Hepatocyte (in vitro differentiated cells): ENCODE results near the gene SNX25. TPM values are rescaled to one million over a fixed set of nuclear protein-coding genes. Genes with fewer than 3 reads are reported as not detected.
"Not testable (repeated sequence)": the region's sequence is repeated elsewhere in the genome, so short reads cannot be mapped to it uniquely, and the experiment has no call there.

Source experiments
- DNase-seq: peaks from one replicate; pipeline ENCODE4 v3.0.0-alpha.2; 2016; ENCODE audit warnings: low spot score
- H2AFZ ChIP-seq: fragments of 200-600 bp; sonication (generic); 2 replicates; pipeline ENCODE4 v1.6.0; 2016; ENCODE audit warnings: antibody characterized with exemption, mild to moderate bottlenecking
- H3K27ac ChIP-seq: fragments of 200-600 bp; sonication (generic); 2 replicates; pipeline ENCODE4 v1.5.1; 2016; ENCODE audit warnings: mild to moderate bottlenecking
- H3K27me3 ChIP-seq: fragments of 200-600 bp; sonication (generic); 2 replicates; pipeline ENCODE4 v1.6.1; 2016
- H3K36me3 ChIP-seq: fragments of 200-600 bp; sonication (generic); replicated peaks from 2 replicates; pipeline ENCODE4 v1.5.1; 2016; ENCODE audit warnings: low read depth; ENCODE audit not compliant: insufficient read depth
- H3K4me1 ChIP-seq: fragments of 200-600 bp; sonication (generic); 2 replicates; pipeline ENCODE4 v1.5.1; 2016; ENCODE audit warnings: mild to moderate bottlenecking, moderate library complexity; ENCODE audit not compliant: insufficient read depth
- H3K4me2 ChIP-seq: fragments of 200-600 bp; sonication (generic); 2 replicates; pipeline ENCODE4 v1.6.0; 2016
- H3K4me3 ChIP-seq: fragments of 200-600 bp; sonication (generic); 2 replicates; pipeline ENCODE4 v1.5.1; 2016; ENCODE audit warnings: mild to moderate bottlenecking
- H3K79me2 ChIP-seq: fragments of 200-600 bp; sonication (generic); 2 replicates; pipeline ENCODE4 v1.6.0; 2017; ENCODE audit warnings: mild to moderate bottlenecking
- H3K9me2 ChIP-seq: fragments of 200-600 bp; sonication (generic); replicated peaks from 2 replicates; pipeline ENCODE4 v1.6.0; 2017; ENCODE audit warnings: mild to moderate bottlenecking; ENCODE audit not compliant: insufficient read depth
- H3K9me3 ChIP-seq: fragments of 200-600 bp; sonication (generic); 2 replicates; pipeline ENCODE4 v1.5.1; 2016; ENCODE audit warnings: low read depth, mild to moderate bottlenecking
- H4K20me1 ChIP-seq: fragments of 200-600 bp; sonication (generic); 2 replicates; pipeline ENCODE4 v1.6.0; 2016; ENCODE audit warnings: mild to moderate bottlenecking; ENCODE audit not compliant: insufficient read depth, poor library complexity, severe bottlenecking
- EZH2 ChIP-seq: fragments of 200-600 bp; sonication (generic); IDR thresholded peaks from 2 replicates; pipeline ENCODE4 v1.6.1; 2016; ENCODE audit warnings: antibody characterized with exemption, mild to moderate bottlenecking, borderline replicate concordance
- EZH2phosphoT487 ChIP-seq: fragments of 200-600 bp; sonication (generic); IDR thresholded peaks from one replicate; pipeline ENCODE4 v1.6.1; 2018; ENCODE audit warnings: antibody characterized with exemption, mild to moderate bottlenecking, low read depth, moderate library complexity; ENCODE audit not compliant: unreplicated experiment, severe bottlenecking
- WGBS: methylation state at CpG from one replicate; pipeline ENCODE4 v1.1.6; 2016; ENCODE audit warnings: low lambda C conversion rate; ENCODE audit errors: missing lambda C conversion rate; 5-methylcytosine and 5-hydroxymethylcytosine counted together
- polyA plus RNA-seq: library from polyadenylated mRNA; unstranded; fragments of >200 nt; fragmentation: Nextera tagmentation; extraction: Ambion mirVana; gene quantifications from 2 replicates; pipeline ENCODE4 v1.2.1, GENCODE V29; 2016
- total RNA-seq: library from RNA; depleted of rRNA; stranded (reverse); fragments of >200 nt; gene quantifications from 2 replicates; pipeline ENCODE4 v1.2.3, GENCODE V29; 2014
- TF ChIP-seq, protein P1 (sequence below): fragments of 200-600 bp; sonication (generic); IDR thresholded peaks from 2 replicates; pipeline ENCODE4 v1.5.1; 2016; ENCODE audit warnings: antibody characterized with exemption, mild to moderate bottlenecking; ENCODE audit not compliant: poor library complexity

SNX25 gene
- total and polyA plus RNA-seq, 2 experiments from 2014 or later = 16.5 to 20.3 TPM

DNA sequence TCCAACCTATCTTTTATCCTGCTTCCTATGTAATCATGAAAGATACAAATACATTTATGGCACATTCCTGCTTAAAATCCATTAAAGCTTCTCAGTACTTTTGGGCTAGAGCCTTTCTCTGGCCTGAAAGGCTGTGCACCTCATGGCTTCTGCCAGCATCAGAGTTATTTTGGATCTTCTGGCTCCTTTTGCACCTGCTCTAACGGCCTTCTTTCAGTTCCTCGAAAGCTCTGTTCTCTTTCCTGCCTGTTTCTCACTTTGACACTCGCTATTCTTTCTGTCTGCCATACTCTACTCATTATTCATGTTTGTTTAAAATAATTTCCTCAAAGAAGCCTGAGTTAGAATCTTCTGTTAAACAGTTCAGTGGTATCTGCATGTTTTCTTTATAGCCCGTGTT lies 100.4 kb downstream of the SNX25 start:
- TF ChIP-seq EZH2phosphoT487 = no peak
- TF ChIP-seq, protein P1, sequence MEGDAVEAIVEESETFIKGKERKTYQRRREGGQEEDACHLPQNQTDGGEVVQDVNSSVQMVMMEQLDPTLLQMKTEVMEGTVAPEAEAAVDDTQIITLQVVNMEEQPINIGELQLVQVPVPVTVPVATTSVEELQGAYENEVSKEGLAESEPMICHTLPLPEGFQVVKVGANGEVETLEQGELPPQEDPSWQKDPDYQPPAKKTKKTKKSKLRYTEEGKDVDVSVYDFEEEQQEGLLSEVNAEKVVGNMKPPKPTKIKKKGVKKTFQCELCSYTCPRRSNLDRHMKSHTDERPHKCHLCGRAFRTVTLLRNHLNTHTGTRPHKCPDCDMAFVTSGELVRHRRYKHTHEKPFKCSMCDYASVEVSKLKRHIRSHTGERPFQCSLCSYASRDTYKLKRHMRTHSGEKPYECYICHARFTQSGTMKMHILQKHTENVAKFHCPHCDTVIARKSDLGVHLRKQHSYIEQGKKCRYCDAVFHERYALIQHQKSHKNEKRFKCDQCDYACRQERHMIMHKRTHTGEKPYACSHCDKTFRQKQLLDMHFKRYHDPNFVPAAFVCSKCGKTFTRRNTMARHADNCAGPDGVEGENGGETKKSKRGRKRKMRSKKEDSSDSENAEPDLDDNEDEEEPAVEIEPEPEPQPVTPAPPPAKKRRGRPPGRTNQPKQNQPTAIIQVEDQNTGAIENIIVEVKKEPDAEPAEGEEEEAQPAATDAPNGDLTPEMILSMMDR = no peak
- TF ChIP-seq EZH2 = no peak
- H3K9me2 ChIP-seq = no peaks in the 10 kb centered on the region
- 98% methylated on average over 4 of the region's 4 CpGs for WGBS
- H3K4me2 ChIP-seq = no peak overlapping the region
- no peak overlapping the region for H3K27ac ChIP-seq
- no peaks in the 10 kb centered on the region for H3K79me2 ChIP-seq
- no peak overlapping the region for H2AFZ ChIP-seq
- no peaks in the 10 kb centered on the region for H3K9me3 ChIP-seq
- no peaks in the 10 kb centered on the region for H4K20me1 ChIP-seq
- H3K4me3 ChIP-seq = no peak overlapping the region
- no peak for DNase-seq
- no peaks in the 10 kb centered on the region for H3K27me3 ChIP-seq
- no peaks in the 10 kb centered on the region for H3K36me3 ChIP-seq
- no peaks in the 10 kb centered on the region for H3K4me1 ChIP-seq

- H3K9me3 ChIP-seq = no peaks in the 10 kb centered on the region
- H4K20me1 ChIP-seq = no peaks in the 10 kb centered on the region
- no peaks in the 10 kb centered on the region for H3K4me1 ChIP-seq
- DNase-seq = no peak
- H3K4me3 ChIP-seq = no peak overlapping the region
- H3K27ac ChIP-seq = no peak overlapping the region
- no peak overlapping the region for H2AFZ ChIP-seq
- no peaks in the 10 kb centered on the region for H3K36me3 ChIP-seq
- H3K4me2 ChIP-seq = no peak overlapping the region
- WGBS = 98% methylated on average over 5 of the region's 5 CpGs
- H3K9me2 ChIP-seq = no peaks in the 10 kb centered on the region
- no peaks in the 10 kb centered on the region for H3K79me2 ChIP-seq
- TF ChIP-seq, protein P1 = no peak
- no peaks in the 10 kb centered on the region for H3K27me3 ChIP-seq
Measured at GRCh38 chr4:185311113-185311888, 101.9 kb downstream of the SNX25 start.

DNA sequence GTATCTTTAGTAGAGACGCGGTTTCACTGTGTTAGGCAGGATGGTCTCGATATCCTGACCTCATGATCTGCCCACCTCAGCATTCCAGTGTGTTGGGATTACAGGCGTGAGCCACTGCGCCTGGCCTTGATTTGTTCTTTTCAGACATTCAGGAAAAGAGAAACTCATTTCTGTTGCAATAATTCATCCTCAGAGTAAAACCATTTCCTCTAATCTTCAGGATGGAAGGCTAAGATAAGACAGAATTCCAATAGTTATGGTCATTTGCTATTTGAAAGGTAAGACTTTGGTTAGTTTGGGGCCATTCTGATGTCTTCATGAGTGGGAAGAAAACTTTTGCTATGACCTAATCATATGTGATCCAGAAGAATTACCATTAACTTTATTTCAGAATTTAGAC lies 103.3 kb downstream of the SNX25 start:
- TF ChIP-seq, protein P1 = no peak
- TF ChIP-seq EZH2 = no peak
- no peak for TF ChIP-seq EZH2phosphoT487
- H3K79me2 ChIP-seq = no peaks in the 10 kb centered on the region
- no peak overlapping the region for H3K4me2 ChIP-seq
- H3K9me2 ChIP-seq = no peaks in the 10 kb centered on the region
- H3K27me3 ChIP-seq = no peaks in the 10 kb centered on the region
- WGBS = 98% methylated on average over 5 of the region's 5 CpGs
- no peaks in the 10 kb centered on the region for H4K20me1 ChIP-seq
- H3K4me1 ChIP-seq = no peaks in the 10 kb centered on the region
- no peak overlapping the region for H3K27ac ChIP-seq
- no peaks in the 10 kb centered on the region for H3K9me3 ChIP-seq
- no peaks in the 10 kb centered on the region for H3K36me3 ChIP-seq
- no peak for DNase-seq
- H3K4me3 ChIP-seq = no peak overlapping the region
- no peak overlapping the region for H2AFZ ChIP-seq

DNA sequence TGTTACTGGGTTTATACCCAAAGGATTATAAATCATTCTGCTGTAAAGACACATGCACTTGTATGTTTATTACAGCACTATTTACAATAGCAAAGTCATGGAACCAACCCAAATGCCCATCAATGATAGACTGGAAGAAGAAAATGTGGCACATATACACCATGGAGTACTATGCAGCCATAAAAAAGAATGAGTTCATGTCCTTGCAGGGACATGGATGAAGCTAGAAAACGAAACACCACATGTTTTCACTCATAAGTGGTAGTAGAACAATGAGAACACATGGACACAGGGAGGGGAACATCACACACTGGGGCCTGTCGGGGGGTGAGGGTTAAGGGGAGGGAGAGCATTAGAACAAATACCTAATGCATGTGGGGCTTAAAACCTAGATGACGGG lies 108.1 kb downstream of the SNX25 start:
- not testable (repeated sequence) for H3K9me2 ChIP-seq, H3K36me3 ChIP-seq, H4K20me1 ChIP-seq, H3K27ac ChIP-seq, H3K79me2 ChIP-seq, H3K4me2 ChIP-seq, H2AFZ ChIP-seq, DNase-seq, H3K27me3 ChIP-seq, H3K4me1 ChIP-seq, H3K9me3 ChIP-seq, H3K4me3 ChIP-seq
- 82% methylated on average over 3 of the region's 3 CpGs for WGBS
